ENCODE measurements around the gene MMP14.

DNA sequence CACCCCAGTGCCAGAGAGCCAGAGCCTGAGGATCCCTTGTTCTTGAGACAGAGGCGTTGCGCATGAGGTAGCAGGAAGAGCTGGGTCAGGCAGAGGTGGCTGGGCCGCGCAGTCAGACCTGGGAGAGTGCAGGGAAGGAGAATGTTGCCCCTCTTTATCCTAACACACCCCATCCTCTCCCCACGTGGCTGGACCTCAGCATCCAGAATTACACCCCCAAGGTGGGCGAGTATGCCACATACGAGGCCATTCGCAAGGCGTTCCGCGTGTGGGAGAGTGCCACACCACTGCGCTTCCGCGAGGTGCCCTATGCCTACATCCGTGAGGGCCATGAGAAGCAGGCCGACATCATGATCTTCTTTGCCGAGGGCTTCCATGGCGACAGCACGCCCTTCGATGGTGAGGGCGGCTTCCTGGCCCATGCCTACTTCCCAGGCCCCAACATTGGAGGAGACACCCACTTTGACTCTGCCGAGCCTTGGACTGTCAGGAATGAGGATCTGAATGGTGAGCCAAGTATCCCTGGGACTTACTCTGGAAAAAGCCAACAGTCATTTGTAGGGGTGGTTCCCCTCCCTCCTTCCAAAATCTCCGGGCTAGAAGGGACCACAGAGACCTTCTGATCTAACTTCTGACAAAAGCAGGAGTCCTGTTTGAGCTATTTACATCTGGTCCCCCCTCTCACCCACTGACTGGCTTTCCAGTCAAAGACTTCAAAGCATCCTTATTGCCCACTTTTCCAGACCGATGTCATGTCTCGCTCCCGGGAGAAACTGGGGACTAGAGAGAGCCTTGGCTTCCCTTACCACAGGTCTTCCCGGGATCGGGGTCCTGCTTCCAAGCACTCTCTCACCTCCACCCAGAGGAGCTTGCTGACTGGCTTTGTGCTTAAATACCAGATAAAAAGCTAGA is 6.1 kb downstream of the MMP14 start:
- TF ChIP-seq CTCF (IDR thresholded peaks at IDR 0.05): no peak
- no peak for TF ChIP-seq POLR2A (IDR thresholded peaks at IDR 0.05)
- no peak for TF ChIP-seq POLR2AphosphoS5 (IDR thresholded peaks at IDR 0.05)
- no peak for TF ChIP-seq EP300 (IDR thresholded peaks at IDR 0.05)

All from suprapubic skin (tissue), 4 donors.